Aorta (tissue), 5 donors: ENCODE measurements around the gene PEAR1. TPM values are rescaled to one million over a fixed set of nuclear protein-coding genes. Genes with fewer than 3 reads are reported as not detected.

ENCODE experiments used
- ATAC-seq: fragments of 200-7000 bp; cut with Tn5 transposase; one replicate; pipeline ENCODE4 v1.9.1; 2022; ENCODE audit warnings: moderate library complexity; ENCODE audit not compliant: low FRiP score
- DNase-seq, 2 donors: peaks; one replicate each; pipeline ENCODE4 v3.0.0-alpha.2; 2020
- H3K27ac ChIP-seq, 2 donors: one replicate each; pipeline ENCODE4 v1.5.1; 2013; ENCODE audit warnings: low read length in 2 of 2, mild to moderate bottlenecking in 2 of 2, moderate library complexity in 2 of 2, control low read depth in 1 of 2, inconsistent platforms in 1 of 2, low read depth in 1 of 2
- H3K27me3 ChIP-seq, 2 donors: one replicate each; pipeline ENCODE4 v1.6.1; 2013; ENCODE audit warnings: control low read depth in 1 of 2, low read length in 1 of 2, mild to moderate bottlenecking in 1 of 2, moderate library complexity in 1 of 2; ENCODE audit not compliant: insufficient read depth in 2 of 2, control insufficient read depth in 1 of 2
- H3K36me3 ChIP-seq, 2 donors: one replicate each; pipeline ENCODE4 v1.6.1; 2013; ENCODE audit warnings: control low read depth in 1 of 2, low read length in 1 of 2, mild to moderate bottlenecking in 1 of 2; ENCODE audit not compliant: insufficient read depth in 2 of 2, control insufficient read depth in 1 of 2
- H3K4me1 ChIP-seq, 2 donors: one replicate each; pipeline ENCODE4 v1.6.1; 2013; ENCODE audit warnings: low read length in 2 of 2, control low read depth in 1 of 2, mild to moderate bottlenecking in 1 of 2, moderate library complexity in 1 of 2; ENCODE audit not compliant: insufficient read depth in 2 of 2, control insufficient read depth in 1 of 2
- H3K4me3 ChIP-seq, 2 donors: one replicate each; pipeline ENCODE4 v1.5.1; 2013; ENCODE audit warnings: low read length in 2 of 2, control low read depth in 1 of 2, mild to moderate bottlenecking in 1 of 2
- H3K9me3 ChIP-seq: one replicate; pipeline ENCODE4 v1.6.1; 2013; ENCODE audit warnings: mild to moderate bottlenecking, low read length; ENCODE audit not compliant: control insufficient read depth
- WGBS, 2 donors: extraction: QIAGEN DNeasy Blood & Tissue Kit; methylation state at CpG; one replicate each; pipeline ENCODE4 v1.1.7; 2013; 5-methylcytosine and 5-hydroxymethylcytosine counted together
- intact Hi-C, 2 donors: fragments of 100-400 bp; cut with DNase I; formaldehyde crosslinking; loops; one replicate each; pipeline versions ENCODE4 v1.14.2 to v1.15.0; 2022
- polyA plus RNA-seq, 2 donors: library from polyadenylated mRNA; stranded (reverse); fragments of 200-250 nt; gene quantifications; one replicate each; pipeline ENCODE4 v1.2.3, GENCODE V29; 2013
- total RNA-seq, 2 donors: library from RNA; stranded (reverse); fragmentation: NEBNext Ultra II Directional; extraction: Animal tissue kit (Norgen Biotek cat#: 25700); gene quantifications; one replicate each; pipeline ENCODE4 v1.2.1, GENCODE V29; 2021
- donor health status: healthy with polysubstance abuse.
- donor health status: Bipolar disorder and iron deficiency.
- donor health status: DM: no; HTN: no; CAD: no.
- donor health status: DM: no; HTN: no; CAD: no.
- donor health status: DM: yes; HTN: yes; CAD: no.

The PEAR1 gene
- total and polyA plus RNA-seq, 4 donors, result 5.6 to 46.6 (median 25.1) TPM

- no peaks in the 10 kb centered on the region for H3K27me3 ChIP-seq
- H3K4me1 ChIP-seq, result no peaks in the 10 kb centered on the region
- intact Hi-C loops, result no loop called here
- no peaks in the 10 kb centered on the region for H3K36me3 ChIP-seq
- no peak overlapping the region for H3K27ac ChIP-seq
- 67 to 69% methylated on average over 14 to 18 of the region's 18 CpGs for WGBS, 2 donors
- peak in 1 of 2 donors; percentile 52 for DNase-seq
- no peaks in the 10 kb centered on the region for H3K9me3 ChIP-seq
- H3K4me3 ChIP-seq, result no peak overlapping the region
- no peak for ATAC-seq
Measured at GRCh38 chr1:156910309-156910782, 16.8 kb downstream of the PEAR1 start.

DNA sequence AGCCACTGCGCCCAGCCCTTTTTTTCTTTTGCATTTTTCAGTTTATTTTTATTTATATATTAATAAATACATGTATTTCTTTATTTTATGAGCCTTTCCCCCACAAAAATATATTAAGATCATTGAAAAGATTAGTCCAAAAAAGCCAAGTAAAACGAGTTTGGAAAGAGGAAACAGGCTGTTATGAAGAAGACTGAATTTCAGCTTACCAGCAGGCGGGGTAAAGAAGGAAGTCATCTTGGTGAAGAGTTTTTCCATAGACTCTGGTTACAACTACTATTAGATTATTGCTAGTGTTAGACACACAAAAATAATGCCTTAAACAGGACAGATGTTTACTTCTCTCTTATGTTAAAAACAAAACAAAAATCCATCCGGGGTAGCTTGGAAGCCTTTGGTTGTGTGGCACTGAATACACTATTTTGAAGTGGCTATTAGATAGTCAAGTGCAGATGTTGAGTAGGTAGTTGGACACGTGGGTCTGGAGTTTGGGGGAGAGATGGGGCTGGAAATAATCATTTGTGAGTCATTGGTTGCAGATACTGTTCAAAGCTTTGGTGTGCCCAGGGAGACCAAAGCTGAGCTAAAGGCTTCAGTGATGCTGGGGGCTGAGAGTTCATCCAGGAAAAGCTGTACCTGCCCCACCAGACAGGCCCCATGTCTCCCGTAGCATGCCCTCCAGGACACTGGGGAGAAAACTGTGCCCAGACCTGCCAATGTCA, 18.2 kb downstream of the PEAR1 start:
- Histone ChIP-seq H3K27ac (no peak overlapping the region), H3K4me3 (no peak overlapping the region), H3K4me1 (no peaks in the 10 kb centered on the region), H3K27me3 (no peaks in the 10 kb centered on the region), H3K36me3 (no peaks in the 10 kb centered on the region), H3K9me3 (no peaks in the 10 kb centered on the region)
- DNase-seq (no peak), ATAC-seq (no peak)
- 79 to 84% methylated on average over 6 of the region's 6 CpGs for WGBS, 2 donors
- intact Hi-C loops, result no loop called here

DNA sequence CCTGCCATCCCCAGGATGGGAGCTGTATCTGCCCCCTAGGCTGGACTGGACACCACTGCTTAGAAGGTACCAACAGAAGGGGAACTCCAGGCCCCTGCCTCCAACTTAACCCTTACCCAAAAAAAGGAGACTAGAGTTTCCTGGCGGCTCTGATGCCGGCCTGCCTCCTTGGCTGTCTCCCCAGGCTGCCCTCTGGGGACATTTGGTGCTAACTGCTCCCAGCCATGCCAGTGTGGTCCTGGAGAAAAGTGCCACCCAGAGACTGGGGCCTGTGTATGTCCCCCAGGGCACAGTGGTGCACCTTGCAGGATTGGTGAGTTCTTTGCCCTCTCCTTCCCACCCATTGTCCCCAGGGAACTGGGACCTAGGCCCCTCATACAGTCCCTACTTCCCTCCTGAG, 18.8 kb downstream of the PEAR1 start:
- Histone ChIP-seq H3K27ac (no peak overlapping the region), H3K4me1 (no peaks in the 10 kb centered on the region), H3K36me3 (no peaks in the 10 kb centered on the region), H3K9me3 (no peaks in the 10 kb centered on the region), H3K27me3 (no peaks in the 10 kb centered on the region), H3K4me3 (no peak overlapping the region)
- intact Hi-C loops, result no loop called here
- ATAC-seq (no peak), DNase-seq (peak in 1 of 2 donors; percentile 41)
- 3 to 14% methylated on average over 2 of the region's 2 CpGs for WGBS, 2 donors

DNA sequence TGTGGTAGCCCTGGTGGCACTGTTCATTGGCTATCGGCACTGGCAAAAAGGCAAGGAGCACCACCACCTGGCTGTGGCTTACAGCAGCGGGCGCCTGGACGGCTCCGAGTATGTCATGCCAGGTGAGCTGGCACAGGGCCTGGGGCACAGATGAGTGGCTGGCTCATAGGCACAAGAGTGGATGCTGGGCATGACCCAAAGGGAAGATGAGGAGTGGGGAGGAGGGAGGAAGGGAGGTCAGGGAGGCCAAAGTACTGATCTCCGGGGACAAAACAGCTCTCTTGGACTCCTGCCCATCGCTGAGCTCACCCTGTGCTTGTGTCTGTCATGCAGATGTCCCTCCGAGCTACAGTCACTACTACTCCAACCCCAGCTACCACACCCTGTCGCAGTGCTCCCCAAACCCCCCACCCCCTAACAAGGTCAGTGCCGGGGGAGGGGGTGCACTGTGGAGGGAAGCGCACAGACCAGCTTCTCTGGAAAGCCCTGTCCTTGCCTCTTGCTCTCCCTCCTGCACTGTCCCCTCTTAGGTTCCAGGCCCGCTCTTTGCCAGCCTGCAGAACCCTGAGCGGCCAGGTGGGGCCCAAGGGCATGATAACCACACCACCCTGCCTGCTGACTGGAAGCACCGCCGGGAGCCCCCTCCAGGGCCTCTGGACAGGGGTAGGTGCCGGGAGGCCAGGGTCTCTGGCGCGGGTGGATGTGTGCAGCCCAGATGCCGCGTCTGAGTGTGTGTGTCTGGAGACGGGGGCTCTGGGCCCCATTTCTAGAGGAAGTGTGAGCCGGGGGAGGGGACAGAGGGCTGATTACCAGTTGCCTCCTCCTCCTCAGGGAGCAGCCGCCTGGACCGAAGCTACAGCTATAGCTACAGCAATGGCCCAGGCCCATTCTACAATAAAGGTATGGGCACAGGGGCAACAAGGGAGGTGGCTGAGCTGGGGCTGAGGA, 19.6 kb downstream of the PEAR1 start:
- Histone ChIP-seq H3K9me3 (no peaks in the 10 kb centered on the region), H3K4me1 (no peaks in the 10 kb centered on the region), H3K27me3 (no peaks in the 10 kb centered on the region), H3K36me3 (no peaks in the 10 kb centered on the region), H3K4me3 (no peak overlapping the region), H3K27ac (no peak overlapping the region)
- ATAC-seq (peak; percentile 15), DNase-seq (peak in 1 of 2 donors; percentile 48)
- WGBS, 2 donors, result 86 to 87% methylated on average over 21 to 24 of the region's 24 CpGs
- intact Hi-C loops, result no loop called here

DNA sequence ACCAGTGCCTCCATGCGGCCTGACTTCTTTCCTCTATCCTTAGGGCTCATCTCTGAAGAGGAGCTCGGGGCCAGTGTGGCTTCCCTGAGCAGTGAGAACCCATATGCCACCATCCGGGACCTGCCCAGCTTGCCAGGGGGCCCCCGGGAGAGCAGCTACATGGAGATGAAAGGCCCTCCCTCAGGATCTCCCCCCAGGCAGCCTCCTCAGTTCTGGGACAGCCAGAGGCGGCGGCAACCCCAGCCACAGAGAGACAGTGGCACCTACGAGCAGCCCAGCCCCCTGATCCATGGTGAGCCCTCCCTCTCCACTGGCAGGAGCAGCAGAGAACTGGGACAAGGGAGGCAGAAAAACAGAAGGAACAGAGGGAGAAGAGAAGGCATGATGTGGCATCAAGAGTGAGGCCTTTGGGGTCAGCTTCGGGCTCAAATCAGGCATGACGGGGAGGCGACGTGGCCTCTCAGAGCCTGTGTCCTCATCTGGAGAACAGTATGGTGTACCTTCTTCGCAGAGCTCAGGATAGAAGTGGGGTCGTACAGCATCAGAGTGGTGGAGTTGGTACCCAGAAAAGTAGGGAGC, 20.4 kb downstream of the PEAR1 start:
- H3K36me3 ChIP-seq, result no peaks in the 10 kb centered on the region
- ATAC-seq (no peak), DNase-seq (peak in 1 of 2 donors; percentile 18)
- no peaks in the 10 kb centered on the region for H3K4me1 ChIP-seq
- 92 to 93% methylated on average over 13 of the region's 13 CpGs for WGBS, 2 donors
- H3K27me3 ChIP-seq, result no peaks in the 10 kb centered on the region
- H3K4me3 ChIP-seq, result no peak overlapping the region
- no peaks in the 10 kb centered on the region for H3K9me3 ChIP-seq
- H3K27ac ChIP-seq, result no peak overlapping the region
- intact Hi-C loops, result no loop called here

DNA sequence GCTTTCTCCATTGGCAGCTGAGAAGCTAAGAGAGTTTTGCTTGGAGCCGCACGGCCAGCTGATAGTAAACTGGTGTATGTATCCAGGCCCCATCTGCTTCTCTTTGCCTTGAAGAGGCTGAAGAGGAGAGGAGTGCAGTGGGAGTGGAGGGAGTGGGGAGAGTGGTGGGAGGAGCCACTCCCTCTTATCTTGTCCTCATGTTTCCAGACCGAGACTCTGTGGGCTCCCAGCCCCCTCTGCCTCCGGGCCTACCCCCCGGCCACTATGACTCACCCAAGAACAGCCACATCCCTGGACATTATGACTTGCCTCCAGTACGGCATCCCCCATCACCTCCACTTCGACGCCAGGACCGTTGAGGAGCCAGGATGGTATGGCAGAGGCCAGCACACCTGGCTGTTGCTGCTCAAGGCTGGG, 20.9 kb downstream of the PEAR1 start:
- DNase-seq, result no peak
- no peaks in the 10 kb centered on the region for H3K27me3 ChIP-seq
- WGBS, 2 donors, result 87% methylated on average over 9 of the region's 9 CpGs

GRCh38 chr1:156920233-156921052, 26.9 kb downstream of the PEAR1 start, which contains the start of gene LRRC71:
LRRC71 (plus strand) TSS chr1:156920632; CDS start chr1:156920804, 172 bp downstream.
- Histone ChIP-seq H3K36me3 (no peaks in the 10 kb centered on the region), H3K4me1 (no peaks in the 10 kb centered on the region), H3K9me3 (no peaks in the 10 kb centered on the region), H3K27me3 (peaks cover 0 to 3% of the 10 kb centered on the region in 2 donors), H3K4me3 (no peak within 1 kb of the TSS), H3K27ac (no peak within 1 kb of the TSS)
- intact Hi-C loops, result no loop called here
- DNase-seq (peak; percentile 83 to 92), ATAC-seq (peak; percentile 94)
- 6 to 7% methylated on average over 62 to 71 of the region's 71 CpGs for WGBS, 2 donors

More for the DNA sequence above, 20.9 kb downstream of the PEAR1 start:
- H3K4me3 ChIP-seq, result no peak overlapping the region
- H3K36me3 ChIP-seq, result no peaks in the 10 kb centered on the region
- H3K9me3 ChIP-seq, result no peaks in the 10 kb centered on the region
- intact Hi-C loops, result no loop called here
- H3K27ac ChIP-seq, result no peak overlapping the region
- no peak for ATAC-seq
- no peaks in the 10 kb centered on the region for H3K4me1 ChIP-seq

DNA sequence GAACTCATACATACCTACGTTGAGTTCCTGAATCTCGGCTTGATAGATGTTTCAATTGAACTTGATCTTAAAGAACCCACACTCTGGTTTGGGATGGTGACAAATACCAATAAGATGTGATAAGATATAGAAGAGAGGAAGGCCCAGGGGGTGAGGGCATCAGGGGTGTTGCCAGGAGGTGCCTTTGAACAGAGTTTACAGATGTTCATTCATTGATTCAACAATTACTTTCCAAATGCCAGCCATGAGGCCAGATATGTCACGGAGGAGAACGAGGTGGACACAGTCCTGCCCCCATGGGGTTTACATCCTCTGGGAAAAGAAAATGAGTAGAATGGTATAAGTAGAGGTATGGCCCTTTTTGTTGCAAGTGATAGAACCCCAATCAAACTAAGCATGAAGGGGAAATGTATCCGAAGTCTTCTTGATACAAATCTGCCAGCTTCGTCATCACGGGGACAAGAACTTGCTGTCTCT, 27.6 kb downstream of the PEAR1 start:
- intact Hi-C loops, result no loop called here
- ATAC-seq (no peak), DNase-seq (no peak)
- peaks cover 0 to 3% of the 10 kb centered on the region in 2 donors for H3K27me3 ChIP-seq
- H3K9me3 ChIP-seq, result no peaks in the 10 kb centered on the region
- H3K27ac ChIP-seq, result no peak overlapping the region
- 71 to 72% methylated on average over 7 of the region's 7 CpGs for WGBS, 2 donors
- H3K4me1 ChIP-seq, result no peaks in the 10 kb centered on the region
- no peaks in the 10 kb centered on the region for H3K36me3 ChIP-seq
- H3K4me3 ChIP-seq, result no peak overlapping the region
